ENCODE data around the gene PPM1E.
"Not testable (repeated sequence)": the region's sequence is repeated elsewhere in the genome, so short reads cannot be mapped to it uniquely, and the experiment has no call there.

The PPM1E gene

DNA sequence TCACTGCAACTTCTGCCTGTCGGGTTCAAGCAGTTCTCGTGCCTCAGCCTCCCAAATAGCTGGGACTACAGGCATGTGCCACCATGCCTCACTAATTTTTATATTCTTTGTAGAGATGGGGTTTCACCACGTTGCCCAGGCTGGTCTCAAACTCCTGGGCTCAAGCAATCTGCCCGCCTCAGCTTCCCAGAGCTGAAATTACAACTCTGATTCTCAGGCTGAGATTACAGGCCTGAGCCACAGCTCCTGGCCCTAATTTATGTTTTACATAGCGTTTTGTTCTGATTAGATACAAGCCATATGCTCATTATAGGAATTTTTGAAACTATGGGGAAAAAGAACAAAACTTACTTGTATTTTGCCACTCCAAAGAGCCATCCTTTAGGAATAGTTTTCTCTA is 22.8 kb downstream of the PPM1E start:
- not testable (repeated sequence) for H3K4me3 ChIP-seq (ENCODE audit: low read depth, low read length)

DNA sequence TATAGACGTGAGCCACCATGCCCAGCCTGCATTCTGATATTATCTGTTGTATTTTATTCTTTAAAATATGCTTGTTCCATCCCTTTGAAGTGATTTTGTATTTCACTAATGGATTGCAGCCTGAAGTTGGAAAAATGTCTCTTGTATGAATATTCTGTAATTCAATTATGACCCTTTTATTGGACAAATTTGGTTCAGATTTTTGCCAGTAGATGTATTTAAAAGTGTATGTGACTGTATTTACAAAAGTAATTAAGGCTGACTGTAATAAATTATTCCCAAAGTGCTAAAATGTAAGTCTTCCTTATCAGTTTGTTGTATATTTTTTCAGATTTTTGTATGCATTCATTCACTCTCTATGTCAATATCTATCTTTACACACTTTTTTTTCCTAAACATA is 23.8 kb downstream of the PPM1E start:
- H3K4me3 ChIP-seq (ENCODE audit: low read depth, low read length), result no peak overlapping the region

DNA sequence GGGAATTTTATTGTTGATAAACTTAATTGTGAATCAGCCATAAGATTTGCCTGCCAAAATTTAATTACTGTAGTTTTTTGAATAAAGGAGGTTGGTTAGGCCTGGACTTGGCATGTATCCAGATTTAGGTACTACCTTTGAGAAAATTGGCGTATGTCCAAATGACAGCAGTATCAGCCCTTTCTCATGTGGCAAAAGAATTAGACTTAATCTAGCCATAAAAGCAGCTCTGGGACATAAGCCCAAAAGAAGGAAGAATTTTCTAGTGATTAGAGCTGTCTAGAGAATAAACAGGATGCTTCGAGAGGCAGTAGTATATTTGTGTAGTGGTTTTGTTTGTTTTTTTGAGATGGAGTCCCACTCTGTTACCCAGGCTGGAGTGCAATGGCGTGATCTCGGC is 27.7 kb downstream of the PPM1E start:
- no peak overlapping the region for H3K4me3 ChIP-seq (ENCODE audit: low read depth, low read length)

DNA sequence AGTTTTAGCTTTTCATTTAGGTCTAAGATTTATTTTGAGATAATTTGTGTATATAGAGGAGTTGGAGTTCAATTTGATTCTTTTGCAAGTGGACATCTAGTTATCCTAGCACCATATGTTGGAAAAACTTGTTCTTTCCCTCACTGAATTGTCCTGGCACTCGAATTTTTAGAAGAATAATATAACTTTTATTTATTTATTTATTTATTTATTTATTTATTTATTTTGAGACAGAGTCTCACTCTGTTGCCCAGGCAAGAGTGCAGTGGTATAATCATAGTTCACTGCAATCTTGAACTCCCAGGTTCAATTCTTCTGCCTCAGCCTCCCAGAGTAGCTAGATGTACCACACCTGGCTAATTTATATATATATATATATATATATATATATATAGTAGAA is 29.4 kb downstream of the PPM1E start:
- no peak overlapping the region for H3K4me3 ChIP-seq (ENCODE audit: low read depth, low read length)

DNA sequence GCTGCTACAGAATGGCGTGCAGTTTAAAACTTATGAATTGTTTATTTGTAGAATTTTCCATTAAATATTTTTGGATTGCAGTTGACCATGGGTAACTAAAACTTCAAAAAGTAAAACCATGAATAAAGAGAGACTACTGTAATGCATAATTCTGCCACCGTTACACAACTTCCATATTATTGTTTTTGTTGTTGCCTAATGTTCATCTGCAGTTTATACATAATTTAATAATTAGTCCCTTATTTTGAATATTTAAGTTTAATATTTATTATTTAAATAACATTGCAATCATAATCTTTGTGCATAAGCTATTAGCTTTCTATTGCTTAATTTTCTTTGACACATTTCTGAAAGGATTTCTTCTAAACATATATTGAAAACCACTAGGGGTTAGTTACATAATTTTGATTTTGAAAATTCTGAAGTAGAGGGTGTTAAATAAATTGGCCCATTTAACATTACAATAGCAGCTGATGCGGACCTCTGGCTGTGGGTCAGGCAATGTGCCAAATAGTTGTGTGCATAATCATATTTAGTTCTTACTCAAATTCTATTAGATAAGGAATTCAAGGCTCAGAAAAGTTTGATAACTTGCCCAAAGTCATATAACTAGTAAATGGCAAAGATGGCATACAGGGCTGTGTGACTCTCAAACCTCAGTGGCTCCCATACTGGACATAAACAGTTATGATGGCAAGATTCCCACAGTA is 31.1 kb downstream of the PPM1E start:
- no peak overlapping the region for H3K4me3 ChIP-seq (ENCODE audit: low read depth, low read length)

DNA sequence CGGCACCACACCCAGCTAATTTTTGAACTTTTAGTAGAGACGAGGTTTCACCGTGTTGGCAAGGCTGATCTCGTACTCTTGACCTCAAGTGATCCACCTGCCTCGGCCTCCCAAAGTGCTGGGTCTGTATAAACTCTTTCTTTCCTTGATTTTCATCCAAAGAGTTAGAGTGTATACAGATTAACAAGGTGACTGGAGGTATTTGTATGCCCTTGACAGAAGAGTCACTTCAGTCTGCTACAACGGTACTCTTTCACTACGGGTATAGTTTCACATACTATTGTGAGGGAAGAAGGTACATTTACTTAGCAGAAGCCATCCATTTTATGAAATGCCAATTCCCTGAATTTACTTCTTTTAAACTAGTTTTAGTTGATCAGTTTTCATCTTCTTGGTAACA is 32.5 kb downstream of the PPM1E start:
- no peak overlapping the region for H3K4me3 ChIP-seq (ENCODE audit: low read depth, low read length)

DNA sequence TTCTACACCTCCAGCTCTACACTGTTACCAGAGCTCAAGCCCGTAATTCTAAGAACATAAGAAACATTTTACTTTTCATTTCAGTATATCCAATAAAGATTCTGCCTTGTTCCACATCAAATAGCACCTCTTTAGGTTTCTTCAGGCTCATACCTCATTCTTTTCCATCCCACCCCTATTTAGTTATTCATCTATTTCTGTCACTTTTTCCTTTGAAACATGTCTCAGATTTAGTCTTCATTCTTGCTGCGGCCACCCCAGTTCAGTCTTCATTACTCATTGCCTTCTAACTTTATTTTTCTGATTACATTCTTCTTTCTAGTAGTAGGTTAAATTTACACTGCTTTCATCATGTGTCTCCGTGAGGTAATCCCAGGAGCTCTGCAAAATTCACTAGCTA is 33.5 kb downstream of the PPM1E start:
- H3K4me3 ChIP-seq (ENCODE audit: low read depth, low read length), result no peak overlapping the region

DNA sequence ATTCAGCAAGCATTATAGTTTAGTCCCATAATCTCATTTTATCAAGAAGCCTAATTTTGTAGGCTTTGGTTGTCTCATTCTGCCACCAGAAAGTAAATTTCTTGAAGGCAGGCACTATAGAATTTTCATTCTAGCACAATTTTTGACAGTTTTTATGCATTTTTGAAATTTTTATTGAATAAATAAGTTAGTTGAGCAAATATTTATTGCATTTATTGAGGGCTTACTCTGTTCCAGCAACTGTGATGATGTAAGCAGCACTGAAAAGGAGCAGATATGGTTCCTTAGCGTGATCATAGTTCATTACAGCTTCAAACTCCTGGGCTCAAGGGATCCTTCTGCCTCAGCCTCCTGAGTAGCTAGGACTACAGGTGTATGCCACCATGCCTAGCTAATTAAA is 34.2 kb downstream of the PPM1E start:
- no peak overlapping the region for H3K4me3 ChIP-seq (ENCODE audit: low read depth, low read length)

DNA sequence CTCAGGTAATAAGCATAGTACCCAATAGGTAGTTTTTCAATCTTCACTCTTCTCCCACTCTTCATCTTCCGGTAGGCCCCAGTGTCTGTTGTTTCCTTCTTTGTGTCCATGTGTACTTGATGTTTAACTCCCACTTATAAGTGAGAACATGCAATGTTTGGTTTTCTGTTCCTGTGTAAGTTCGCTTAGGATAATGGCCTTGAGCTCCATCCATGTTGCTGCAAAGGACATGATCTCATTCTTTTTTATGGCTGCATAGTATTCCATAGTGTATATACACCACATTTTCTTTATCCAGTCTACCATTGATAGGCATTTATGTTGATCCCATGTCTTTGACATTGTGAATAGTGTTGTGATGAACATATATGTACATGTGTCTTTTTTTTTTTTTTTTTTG is 38.9 kb downstream of the PPM1E start:
- H3K4me3 ChIP-seq (ENCODE audit: low read depth, low read length), result not testable (repeated sequence)

DNA sequence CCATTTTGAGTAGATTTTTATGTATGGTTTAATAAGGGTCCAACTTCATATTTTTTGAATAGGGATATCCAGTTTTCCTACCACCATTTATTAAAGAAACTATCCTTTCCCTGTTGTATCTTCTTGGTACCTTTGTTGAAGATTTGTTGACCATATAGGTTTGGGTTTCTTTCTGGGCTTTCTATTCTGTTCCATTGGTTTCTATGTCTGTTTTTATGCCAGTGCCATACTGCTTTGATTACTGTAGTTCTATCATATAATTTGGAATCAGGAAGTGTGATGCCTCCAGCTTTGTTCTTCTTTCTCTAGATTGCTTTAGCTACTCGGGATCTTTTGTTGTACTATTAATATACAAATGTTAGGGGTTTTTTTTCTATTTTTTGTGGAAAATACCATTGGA is 46.5 kb downstream of the PPM1E start:
- H3K4me3 ChIP-seq (ENCODE audit: low read depth, low read length), result no peak overlapping the region

DNA sequence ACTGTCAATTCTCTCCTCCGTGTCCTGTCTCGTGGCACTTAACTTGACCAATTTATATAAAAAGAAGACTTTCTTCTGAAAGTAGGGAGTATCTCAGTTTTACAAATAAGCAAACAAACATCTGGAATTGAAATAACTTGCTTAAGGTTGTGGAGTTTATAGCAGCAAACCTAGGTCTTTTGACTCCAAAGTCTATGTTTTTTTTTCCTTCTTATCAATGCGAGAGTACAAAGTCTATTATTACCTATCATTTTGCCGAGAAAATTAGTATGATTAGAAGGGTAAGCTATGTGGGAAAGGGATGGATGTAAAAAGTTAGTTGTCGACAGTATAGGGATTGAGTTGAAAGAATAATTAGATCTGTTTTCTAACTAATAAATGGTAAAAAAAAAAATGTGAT is 50.4 kb downstream of the PPM1E start:
- H3K4me3 ChIP-seq (ENCODE audit: low read depth, low read length), result no peak overlapping the region

DNA sequence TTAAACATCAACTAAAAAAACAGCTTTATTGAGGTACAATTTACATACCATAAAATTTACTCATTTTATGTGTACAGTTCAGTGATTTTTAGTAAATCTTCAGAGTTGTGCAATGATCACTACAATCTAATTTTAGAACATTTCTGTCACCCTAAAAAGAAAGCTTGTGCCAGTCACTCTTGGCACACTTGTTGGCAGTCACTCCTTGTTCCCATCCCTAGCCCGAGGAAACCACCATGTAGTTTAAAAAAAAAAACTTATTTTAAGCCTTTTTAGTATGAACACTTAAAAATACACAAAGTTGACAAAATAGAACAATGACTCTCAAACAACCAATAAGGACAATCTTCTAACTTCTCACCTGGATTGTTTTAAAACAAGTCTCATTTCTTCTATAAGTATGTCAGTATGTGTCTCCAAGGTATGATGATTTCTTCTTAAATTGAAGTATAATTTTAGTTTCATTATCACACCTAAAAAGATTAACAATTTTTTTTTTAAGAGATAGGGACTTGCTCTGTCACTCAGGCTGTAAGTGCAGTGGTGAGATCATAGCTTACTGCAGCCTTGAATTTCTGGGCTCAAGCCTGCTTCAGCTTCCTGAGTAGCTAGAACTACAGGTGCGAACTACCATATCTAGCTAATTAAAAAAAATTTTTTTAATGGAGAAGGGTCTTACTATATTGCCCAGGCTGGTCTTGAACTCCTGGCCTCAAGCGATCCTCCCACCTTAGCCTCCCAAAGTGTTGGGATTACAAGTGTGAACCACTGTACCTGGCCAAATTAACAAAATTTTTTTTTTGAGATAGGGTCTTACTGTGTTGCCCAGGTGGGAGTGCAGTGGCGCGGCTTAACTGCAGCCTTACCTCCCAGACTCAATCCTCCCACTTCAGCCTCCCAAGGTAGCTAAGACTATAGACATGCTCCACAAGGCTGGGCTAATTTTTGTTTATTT is 53.2 kb downstream of the PPM1E start:
- no peak overlapping the region for H3K4me3 ChIP-seq (ENCODE audit: low read depth, low read length)

DNA sequence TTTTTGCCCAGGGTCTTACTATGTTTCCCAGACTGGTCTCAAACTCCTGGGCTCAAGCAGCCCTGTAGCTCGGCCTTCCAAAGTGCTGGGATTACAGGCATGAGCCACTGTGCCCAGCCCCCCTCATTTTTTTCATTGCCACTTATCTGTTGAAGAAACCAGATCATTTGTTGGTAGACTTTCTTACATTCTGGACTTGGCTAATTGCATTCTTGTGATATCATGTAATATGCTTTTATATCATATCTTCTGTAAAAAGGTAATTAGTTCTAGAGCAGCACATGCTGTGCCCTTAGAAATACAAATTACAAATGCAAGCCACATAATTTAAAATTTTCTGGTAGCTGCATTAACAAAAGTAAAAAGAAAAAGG is 53.9 kb downstream of the PPM1E start:
- no peak overlapping the region for H3K4me3 ChIP-seq (ENCODE audit: low read depth, low read length)

DNA sequence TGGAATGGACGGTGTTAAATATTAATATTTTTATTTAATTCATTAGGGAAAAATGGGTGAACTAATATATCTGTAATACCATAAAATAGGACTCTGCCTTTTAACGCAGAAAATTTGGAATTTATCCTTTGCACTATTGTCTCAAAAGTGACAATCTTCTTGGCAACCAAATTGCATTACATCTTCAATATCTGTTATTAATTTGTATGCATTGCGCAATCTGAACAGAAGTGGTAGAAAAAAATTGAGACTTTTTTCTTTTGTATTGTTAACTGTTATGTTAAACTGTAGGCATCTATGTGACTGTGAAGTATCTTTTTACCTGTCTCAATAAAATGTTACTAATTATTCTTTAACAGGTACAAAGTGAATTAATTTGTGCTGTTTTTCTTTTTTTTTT is 55.6 kb downstream of the PPM1E start:
- no peak overlapping the region for H3K4me3 ChIP-seq (ENCODE audit: low read depth, low read length)

DNA sequence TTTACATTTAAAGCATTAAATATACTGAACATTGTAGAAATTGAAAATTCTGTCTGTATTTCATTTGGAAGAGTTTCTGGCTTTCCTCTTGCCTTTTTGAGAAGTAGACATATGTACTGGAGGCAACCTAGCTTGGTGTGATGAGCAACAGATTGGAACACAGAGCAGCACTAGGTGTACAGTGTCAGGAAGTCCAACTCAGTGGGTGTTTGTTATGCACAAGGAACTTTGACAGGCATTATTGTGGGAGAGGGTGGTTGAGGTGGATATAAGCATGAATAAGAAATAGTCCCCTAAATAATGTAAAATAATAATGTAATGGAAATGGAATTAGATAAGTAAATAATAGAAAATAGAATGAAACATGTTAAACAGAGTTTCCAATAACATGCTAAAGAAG is 58.1 kb downstream of the PPM1E start:
- no peak overlapping the region for H3K4me3 ChIP-seq (ENCODE audit: low read depth, low read length)

DNA sequence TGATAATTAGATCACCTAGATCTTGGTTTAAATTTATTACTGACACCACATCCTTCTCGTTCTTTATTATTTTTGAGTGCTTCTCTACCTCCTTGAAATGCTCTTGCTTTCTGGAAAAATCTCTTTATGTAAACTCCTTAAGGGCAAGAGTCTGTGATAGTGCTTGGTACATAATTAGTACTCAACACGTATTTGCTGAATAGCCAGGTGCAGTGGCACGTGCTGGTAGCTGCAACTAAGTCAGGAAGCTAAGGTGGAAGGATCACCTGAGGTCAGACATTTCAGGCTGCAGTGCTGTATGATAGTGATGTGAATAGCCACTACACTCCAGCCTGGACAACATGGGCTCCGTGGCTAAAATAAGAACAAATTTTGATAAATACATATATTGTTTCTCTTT is 63.0 kb downstream of the PPM1E start:
- no peak overlapping the region for H3K4me3 ChIP-seq (ENCODE audit: low read depth, low read length)

DNA sequence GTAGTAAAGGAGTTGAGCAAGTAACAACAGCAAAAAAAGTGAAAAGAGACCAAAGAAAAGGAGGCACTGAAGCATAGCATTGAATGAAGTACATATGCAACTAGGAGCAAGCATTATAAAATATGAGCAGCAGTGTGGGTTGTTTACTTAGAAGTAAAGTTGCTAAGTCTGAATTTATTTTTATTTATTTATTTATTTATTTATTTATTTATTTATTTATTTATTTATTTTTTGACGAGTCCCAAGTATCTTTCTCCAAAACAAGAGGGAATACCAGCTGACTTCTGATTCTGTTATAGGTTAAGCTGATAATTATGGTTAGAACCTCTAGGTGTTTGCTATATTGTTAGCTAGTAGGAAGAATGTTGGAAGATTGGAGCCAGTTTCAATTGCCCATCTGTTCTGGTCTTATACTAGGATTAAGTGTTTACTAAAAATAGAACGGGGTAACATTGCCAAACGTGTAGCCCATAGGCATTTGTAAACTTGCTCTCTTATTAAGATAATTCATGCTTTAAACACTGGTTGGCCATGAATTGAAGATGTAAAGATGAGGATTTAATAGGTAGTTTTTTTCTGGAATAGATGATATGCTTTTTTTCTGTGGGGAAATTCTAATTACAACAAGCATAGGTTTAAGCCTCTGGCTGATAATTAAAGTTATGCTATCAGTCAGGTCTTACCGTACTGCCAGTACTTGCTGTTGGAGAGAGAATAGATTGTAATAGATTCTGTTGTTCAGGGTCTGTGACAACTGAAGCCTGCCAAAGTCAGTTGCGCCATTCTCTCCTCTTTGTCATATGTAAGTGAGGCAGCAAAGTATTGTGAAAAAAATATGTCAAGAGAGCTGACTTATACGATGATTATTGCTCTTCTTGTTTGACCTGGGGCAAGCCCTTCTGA is 66.7 kb downstream of the PPM1E start:
- H3K4me3 ChIP-seq (ENCODE audit: low read depth, low read length), result no peak overlapping the region

DNA sequence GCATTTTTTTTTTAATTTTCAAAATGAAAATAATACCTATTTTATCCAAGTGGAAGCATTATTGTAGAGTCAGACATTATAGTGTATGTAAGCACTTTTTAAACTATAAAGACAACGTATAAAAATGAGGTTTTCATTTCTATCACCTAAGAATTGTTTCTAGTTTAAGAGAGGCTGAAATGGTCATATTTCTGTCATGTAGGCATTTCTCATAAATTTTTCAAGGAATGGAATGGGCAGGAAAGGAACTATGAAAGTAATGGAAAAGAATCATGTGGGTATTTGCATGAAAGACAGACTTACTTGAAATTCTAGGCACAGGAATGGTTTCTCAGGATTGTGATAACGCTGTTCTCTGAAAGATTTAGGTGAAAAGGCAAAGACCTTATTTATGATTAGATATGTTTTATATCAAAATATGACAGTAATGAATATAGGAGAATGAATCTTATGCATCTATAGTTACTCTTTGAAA is 67.4 kb downstream of the PPM1E start:
- no peak overlapping the region for H3K4me3 ChIP-seq (ENCODE audit: low read depth, low read length)

DNA sequence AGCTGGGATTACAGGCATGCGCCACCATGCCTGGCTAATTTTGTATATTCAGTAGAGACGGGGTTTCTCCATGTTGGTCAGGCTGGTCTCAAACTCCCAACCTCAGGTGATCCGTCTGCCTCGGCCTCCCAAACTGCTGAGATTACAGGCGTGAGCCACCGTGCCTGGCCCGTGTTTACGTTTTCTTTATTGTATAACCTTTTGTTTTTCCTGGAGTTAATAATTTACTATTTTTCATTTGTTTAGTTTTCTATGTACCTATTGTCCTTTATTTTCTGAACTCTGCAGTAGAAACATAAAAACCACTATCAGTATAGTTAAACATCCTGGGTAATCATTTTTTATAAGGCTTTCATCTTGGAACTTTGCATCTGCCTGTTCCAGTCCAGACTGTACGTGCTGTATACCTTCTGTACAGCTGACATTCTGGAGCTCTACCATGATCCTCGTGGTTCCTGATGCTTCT is 73.6 kb downstream of the PPM1E start:
- H3K4me3 ChIP-seq (ENCODE audit: low read depth, low read length), result no peak overlapping the region

DNA sequence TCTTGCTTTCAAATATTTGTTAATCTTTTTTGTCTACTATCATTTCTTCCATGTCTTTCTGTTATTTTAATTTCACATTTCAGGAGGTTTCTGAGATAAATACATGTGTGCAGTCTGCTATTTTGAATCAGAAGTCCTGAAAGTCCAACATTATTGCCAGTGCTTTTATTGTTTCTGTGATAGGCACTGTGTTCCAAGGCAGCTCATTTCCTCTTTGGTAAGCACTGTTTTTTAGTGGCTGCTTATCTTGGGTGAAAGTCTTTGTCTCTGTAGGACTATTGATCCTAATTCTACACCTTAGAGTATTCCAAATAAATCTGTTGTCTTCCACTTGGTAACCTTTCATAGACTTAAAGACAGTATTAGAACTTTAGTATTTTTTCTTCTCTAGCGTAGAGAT is 76.1 kb downstream of the PPM1E start:
- H3K4me3 ChIP-seq (ENCODE audit: low read depth, low read length), result no peak overlapping the region

DNA sequence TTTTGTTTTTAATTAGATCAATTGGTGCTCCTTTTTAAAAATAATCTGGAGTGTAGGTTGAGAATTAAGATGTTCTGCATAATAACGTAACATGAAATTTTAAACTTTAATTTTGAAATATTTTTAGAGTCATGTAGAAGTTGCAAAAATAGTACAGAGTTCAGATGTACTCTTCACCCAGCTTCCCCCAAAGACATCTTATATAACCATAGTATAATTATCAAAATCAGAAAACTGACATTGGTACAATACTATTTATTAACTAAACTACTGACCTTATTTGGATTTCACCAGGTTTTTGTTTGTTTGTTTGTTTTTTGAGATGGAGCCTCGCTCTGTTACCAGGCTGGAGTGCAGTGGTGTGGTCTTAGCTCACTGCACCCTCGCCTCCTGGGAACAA is 76.9 kb downstream of the PPM1E start:
- H3K4me3 ChIP-seq (ENCODE audit: low read depth, low read length), result no peak overlapping the region
